ENCODE measurements around the gene RALBP1.

The RALBP1 gene

DNA sequence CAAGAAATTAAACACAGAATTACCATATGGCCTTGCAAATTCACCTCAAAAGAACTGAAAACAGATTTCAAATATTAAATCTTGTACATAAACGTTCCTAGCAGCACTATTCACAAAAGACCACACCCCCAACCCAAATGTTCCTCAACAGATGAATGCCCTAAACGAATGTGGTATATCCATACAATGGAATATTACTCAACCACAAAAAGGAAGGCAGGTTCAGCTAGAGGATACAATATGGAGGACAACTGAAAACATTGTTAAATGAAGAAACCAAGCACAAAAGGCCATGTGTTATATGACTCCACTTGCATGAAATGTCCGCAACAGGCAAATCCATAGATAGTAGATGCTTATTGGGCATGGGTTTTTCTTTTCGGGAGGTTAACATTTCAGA is 77.3 kb downstream of the RALBP1 start:
- no peak for DNase-seq

DNA sequence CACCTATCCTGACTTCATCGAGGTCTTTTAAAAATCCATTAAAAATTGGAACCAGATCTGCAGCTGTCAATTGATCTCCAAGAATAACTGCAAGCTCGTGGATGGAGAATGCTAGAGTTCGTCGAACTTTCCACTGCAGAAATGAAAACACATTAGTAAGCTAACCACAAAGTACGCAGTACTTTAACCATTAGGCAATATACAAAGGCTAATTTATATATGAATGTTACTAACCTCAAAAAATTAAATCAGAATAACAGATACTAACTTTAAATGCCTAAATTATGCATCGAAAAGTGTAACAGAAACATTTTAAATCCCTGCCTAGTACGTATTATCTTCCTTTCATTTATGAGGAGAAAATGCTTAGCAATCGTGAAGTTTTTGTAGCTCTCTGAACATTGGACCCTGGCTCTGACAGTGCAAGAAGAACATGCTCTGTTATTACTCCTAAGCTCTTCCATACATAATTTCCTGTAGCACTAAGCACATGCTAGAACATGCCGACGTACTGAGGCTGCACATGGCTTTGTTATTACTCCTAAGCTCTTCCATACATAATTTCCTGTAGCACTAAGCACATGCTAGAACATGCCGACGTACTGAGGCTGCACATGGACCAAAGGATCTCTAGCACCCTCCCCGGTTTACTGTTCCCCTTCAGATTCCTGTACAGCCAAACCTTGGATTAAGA is 82.1 kb downstream of the RALBP1 start:
- no peak for DNase-seq

DNA sequence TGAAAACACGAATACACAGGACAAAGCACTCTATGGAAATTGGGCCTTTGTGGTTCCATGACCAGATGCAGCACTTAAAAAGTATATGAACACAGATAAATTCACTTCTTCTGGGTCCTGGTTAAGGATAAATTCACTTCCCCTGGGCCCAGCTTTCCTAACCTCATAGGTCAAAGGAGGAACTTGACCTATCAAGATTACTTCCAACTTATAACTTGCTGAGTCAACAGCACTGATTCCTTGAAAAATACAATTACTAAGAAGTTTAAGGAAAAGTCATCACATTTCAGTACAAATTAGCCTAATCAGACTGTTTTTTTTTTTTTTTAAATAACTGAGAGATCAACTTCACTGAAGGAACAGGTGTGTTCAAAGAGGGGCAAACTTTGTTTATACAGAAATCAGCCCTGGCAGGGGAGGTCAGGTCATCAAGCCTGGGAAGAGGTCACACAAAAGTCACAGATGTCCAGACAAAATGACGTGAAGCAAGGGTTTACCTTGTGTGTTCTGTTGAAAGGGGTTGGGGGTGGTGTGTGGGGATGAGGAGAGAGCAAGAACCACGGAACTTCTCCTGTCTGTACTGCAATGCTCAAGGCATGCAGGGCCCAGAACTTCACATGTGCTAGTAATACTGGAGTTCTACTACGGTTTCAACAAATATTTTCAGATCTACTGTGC is 83.2 kb downstream of the RALBP1 start:
- no peak for DNase-seq

DNA sequence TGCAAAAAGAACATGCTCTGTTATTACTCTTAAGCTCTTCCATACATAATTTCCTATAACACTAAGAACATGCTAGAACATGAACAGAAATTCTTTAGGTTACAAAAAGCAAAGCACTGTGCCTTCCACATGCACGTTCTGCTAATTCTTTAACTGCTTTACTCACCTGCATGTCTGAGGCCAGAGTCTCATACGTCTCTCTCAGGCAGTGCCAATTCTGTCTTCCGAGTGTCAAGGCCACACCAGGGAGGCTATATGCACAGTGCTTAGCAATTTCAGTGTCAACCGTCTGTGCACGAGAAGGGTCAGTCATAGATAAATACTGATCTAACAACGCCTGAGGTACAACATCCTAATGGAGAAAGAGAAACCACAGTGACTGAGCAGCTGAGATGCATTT is 83.9 kb downstream of the RALBP1 start:
- no peak for DNase-seq

DNA sequence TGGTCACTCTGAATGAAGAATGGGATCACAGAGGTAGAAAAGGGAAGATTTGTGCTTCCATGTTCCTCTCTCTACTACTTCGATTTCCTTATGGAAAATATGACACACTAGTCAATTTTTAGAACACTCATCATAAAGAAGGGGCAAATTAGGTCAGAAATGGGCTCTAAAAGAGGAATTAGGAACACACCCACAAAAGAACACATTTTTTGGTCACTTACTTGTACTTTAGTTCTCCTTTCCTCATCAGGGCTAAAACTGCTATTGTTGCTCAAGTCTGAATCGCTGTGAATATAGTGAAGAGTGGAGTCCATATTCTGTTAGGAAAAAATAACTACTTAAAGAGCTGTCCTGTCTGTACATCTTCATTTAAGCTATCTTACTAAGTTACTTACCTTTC is 86.4 kb downstream of the RALBP1 start:
- no peak for DNase-seq

DNA sequence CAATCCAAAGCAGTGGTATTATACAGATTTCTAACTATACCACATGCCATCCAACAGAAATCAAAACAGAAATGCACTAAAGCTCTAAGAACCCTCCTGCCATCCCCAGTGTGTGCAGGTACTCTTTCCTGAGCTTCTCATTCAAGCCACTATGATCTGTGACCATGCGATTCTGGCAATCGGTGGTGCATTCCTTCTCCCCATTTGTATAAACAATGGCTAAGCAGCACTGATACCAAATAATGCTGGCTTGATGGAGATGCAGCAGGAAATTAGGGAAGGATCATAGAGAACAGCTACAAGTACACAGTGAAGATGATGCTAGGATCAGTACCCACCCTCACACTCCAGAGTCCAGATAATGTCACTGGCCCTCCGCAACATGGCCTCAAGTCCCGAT is 87.3 kb downstream of the RALBP1 start:
- no peak for DNase-seq

DNA sequence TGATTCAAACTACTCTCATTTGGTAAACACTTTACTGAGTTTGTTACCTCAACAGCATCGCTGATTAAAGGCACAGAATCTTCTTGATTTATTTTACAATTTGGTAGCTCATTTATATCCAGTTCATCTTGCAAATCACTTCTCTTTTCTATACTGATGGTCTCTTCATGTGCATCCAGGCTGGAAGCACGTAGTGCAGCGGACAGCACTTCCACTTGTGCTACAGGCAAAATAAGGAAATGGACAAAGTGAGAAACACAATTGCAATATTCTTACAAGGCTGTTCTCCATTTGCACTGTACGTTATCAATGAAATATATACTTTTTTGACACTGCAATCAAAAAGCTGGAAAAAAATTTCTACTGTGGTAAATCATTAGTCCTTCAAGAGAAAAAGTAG is 88.0 kb downstream of the RALBP1 start:
- no peak for DNase-seq

DNA sequence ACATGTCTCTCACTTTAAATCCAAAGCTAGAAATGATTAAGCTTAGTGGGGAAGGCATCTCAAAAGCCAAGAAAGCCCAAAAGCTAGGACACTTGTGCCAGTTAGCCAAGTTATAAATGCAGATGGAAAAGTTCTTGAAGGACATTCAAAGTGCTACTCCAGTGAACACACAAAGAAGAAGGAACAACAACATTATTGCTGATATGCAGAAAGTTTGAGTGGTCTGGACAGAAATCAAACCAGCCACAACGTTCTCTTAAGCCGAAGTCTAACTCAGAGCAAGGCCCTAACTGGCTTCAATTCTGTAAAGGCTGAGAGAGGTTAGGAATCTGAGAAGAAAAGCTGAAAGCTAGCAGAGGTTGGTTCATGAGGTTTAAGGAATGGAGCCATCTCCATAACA is 90.1 kb downstream of the RALBP1 start:
- DNase-seq: no peak

DNA sequence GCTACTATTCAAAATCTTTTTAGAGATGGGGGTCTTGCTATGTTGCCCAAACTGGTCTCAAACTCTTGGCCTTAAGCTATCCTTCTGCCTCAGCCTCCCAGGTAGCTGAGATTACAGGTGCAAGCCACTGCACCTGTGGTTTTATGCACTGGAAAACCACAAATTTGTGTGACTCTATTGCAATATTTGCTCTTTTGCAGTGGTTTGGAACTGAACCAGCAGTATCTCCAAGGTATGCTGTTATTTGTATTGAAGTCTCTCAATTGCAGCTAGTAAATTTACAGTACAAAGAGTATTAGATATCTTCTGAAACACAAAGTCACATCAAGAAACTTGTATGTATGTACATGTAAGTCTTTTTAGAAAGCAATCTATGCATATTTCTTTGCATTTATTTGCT is 92.9 kb downstream of the RALBP1 start:
- DNase-seq: no peak

DNA sequence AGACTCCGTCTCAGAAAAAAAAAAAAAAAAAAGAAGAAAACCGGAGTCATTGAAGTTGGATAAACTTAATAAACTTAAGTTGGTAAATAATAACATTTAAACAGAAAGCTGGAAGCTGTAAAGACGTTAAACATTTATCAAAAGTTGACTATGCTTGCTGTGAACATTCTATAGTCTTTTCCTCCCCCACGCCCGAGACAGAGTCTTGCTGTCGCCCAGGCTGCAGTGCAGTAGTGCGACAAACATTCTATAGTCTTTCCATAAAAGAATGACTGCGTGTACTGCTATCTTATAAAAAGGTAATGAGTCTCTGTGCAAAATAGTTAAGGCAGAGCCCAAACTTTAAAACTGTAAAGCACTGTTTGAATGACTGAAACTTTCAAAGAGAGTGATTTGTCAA is 93.9 kb downstream of the RALBP1 start:
- no peak for DNase-seq

DNA sequence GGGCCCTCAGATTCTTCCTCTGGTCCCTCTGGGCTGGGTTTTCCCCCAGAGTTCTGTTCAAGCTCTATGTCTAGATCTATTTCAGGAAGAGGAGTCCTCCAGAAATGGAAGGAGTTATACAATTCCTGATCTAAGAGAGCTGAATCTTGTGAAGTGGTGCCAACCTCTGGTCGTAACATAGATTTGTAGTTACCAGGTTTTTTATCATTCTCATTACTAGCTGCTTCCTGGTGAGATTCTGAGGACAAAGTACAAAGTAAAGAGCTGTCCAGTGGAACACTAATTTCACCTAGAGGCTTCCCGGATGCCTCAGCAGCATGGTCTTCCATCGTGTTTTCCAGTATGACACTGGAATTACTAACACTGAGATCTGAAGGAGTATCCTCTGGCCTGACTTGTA is 94.9 kb downstream of the RALBP1 start:
- no peak for DNase-seq

DNA sequence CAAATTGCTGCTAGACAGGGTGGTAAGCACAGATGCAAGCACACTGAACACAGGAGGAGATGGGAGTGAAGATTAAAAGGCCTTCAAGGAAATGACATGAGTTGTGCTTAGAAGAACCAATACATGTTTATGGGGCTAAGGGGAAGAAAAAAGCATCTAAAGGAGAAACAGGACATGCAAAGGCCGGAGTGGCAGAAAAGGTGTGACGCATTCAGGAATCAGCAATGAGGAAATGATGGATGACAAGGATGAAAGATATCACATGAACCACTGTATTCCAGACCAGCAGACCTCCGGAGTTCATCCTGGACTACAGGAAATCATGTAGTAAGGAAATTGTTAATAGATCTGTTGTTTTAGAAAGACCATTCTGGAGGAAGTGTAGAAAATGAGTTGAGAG is 96.2 kb downstream of the RALBP1 start:
- no peak for DNase-seq

DNA sequence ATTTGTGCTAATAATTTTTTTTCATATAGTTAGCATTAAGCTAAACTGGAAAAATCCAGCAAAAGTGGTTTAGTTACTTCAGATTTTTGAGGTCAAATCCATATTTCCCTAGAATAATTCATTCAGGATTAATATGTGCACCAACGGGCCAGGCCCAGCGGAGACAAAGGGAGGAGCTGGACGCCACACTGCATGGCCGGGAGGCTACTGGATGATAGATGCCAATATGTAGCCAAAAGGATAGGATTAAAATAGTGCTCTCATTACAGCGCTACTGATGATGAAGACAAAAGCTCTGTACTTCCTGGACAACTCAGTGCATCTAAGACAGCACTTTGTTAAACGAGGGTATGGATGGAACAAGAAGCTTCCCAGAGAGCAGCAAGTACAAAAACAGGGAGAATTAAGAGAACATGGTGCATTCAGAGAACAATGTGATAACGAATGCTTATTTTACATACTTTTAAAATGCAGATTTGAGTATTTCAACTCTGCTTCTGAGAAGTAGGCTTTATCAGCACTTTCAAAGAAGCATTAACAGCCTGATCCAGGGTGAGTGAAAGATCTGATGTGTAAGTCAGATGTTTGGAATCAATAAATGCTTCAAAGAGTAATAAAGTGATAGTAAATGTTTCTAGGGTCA is 99.3 kb downstream of the RALBP1 start:
- no peak for DNase-seq

DNA sequence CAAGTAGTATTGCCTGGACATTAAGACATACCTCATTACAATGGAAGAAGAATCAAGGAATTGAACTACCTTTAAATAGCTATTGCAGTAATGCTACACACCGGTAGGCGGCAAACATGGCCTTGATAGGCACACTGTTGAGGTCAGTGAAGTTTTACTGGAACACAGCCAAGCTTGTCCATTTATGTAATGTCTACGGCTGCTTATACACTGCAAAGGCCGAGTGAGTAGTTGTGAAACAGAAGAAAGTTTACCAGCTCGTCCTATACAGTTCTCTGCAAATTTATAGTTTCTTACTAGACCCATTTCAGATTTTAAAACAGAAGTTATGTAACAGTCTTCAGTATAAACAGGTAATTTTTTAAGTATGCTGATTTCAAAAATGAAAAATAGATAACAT is 100.2 kb downstream of the RALBP1 start:
- no peak for DNase-seq

DNA sequence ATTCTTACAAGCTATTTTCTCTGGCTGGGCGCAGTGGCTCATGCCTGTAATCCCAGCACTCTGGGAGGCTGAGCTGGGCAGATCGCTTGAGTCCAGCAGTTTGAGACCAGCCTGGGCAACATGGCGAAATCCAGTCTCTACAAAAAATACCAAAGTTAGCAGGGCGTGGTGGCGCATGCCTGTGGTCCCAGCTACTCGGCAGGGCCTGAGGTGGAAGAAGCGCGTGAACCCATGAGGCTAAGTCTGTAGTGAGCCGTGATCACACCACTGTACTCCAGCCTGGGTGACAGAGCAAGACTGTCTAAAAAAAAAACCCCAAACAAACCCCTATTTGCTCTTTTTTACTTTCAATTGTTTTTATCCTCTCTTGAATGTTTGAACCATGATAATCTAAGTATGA is 102.0 kb downstream of the RALBP1 start:
- DNase-seq: no peak

DNA sequence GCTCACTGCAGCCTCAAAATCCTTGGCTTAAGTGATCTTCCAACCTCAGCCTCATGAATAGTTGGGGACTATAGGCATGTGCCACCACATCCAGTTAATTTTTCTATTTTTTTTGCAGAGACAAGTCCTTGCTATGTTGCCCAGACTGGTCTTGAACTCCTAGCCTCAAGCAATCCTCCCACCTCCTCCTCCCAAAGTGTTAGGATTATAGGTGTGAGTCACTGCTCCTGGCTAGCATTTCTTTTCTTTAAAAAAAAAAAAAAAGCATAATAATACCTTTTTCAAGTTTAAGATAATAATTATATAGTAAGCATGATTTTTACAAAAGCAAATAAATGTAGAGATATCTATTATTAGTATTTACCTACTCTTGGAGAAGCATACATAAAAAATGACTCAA is 103.0 kb downstream of the RALBP1 start:
- DNase-seq: no peak

DNA sequence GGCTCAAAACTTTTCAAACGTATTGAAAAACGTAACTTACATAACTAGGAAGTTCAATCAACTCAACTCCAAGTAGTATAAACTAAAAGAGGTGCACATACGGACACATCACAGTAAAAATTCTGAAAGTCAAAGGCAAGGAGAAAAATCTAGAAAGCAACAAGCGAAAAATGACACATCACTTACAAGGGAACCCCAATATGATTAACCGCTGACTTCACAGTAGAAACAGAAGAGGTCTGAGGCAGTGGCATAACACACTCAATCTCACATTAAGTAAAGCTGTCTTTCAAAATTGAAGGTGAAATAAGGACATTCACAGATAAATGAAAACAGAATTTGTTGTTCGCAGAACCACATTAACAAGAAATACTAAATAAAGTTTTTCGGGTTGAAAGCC is 106.4 kb downstream of the RALBP1 start:
- DNase-seq: no peak

DNA sequence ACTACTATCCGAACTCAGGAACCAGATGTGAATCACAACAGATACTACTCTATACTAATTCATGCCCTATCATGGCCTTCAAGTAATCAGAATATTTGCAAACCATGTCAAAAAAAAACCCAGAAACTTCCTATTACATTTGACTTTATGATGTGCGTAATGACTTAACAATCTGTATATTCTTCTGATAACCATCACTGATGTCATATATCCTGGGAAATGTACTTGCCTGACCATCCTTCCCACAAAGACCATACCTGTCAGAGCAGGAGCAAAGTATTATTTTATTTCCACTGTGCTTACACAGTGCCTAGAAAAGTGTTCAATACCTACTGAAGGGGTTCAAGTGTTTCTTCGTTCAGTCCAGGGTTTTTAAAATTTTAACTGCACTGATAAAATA is 111.5 kb downstream of the RALBP1 start:
- DNase-seq: no peak

All from NCI-H1694 treated with DMSO at 0.1 percent for 48 hours (cell line).